GM23338 (cell line): ENCODE data around the gene DOCK1. TPM values are rescaled to one million over a fixed set of nuclear protein-coding genes. Genes with fewer than 3 reads are reported as not detected.

Experiments
- ATAC-seq: fragments of 200-7000 bp; cut with Tn5 transposase; 3 replicates; pipeline ENCODE4 v1.9.1; 2020
- DNase-seq: peaks from one replicate; pipeline ENCODE4 v3.0.0-alpha.2; 2015; ENCODE audit warnings: low spot score
- H2AFZ ChIP-seq: fragments of 200-600 bp; sonication (generic); 2 replicates; pipeline ENCODE4 v1.8.0; 2016; ENCODE audit warnings: antibody characterized with exemption, mild to moderate bottlenecking, moderate library complexity
- H3F3A ChIP-seq: fragments of 200-600 bp; sonication (generic); replicated peaks from 2 replicates; pipeline ENCODE4 v1.8.0; 2017; ENCODE audit warnings: antibody characterized with exemption, mixed run types, low read depth
- H3K27ac ChIP-seq: fragments of 200-600 bp; sonication (generic); 2 replicates; pipeline ENCODE4 v1.6.1; 2016; ENCODE audit warnings: low read depth
- H3K27me3 ChIP-seq: fragments of 200-600 bp; sonication (generic); 2 replicates; pipeline ENCODE4 v1.8.0; 2016; ENCODE audit warnings: mild to moderate bottlenecking, mixed run types, moderate library complexity; ENCODE audit not compliant: insufficient read depth
- H3K36me3 ChIP-seq: fragments of 200-600 bp; sonication (generic); 2 replicates; pipeline ENCODE4 v1.8.0; 2016; ENCODE audit warnings: mild to moderate bottlenecking; ENCODE audit not compliant: insufficient read depth
- H3K4me1 ChIP-seq: fragments of 200-600 bp; sonication (generic); 2 replicates; pipeline ENCODE4 v1.8.0; 2016; ENCODE audit warnings: mild to moderate bottlenecking, moderate library complexity; ENCODE audit not compliant: insufficient read depth
- H3K4me2 ChIP-seq: fragments of 200-600 bp; sonication (generic); 2 replicates; pipeline ENCODE4 v1.7.1; 2017; ENCODE audit warnings: mixed run types
- H3K4me3 ChIP-seq: fragments of 200-600 bp; sonication (generic); 2 replicates; pipeline ENCODE4 v1.6.1; 2016; ENCODE audit warnings: mixed run types
- H3K79me2 ChIP-seq: fragments of 200-600 bp; sonication (generic); replicated peaks from 2 replicates; pipeline ENCODE4 v1.8.0; 2017; ENCODE audit warnings: mild to moderate bottlenecking; ENCODE audit not compliant: insufficient read depth
- H3K9me2 ChIP-seq: fragments of 200-600 bp; sonication (generic); 2 replicates; pipeline ENCODE4 v1.8.0; 2017; ENCODE audit not compliant: insufficient read depth
- H4K20me1 ChIP-seq: fragments of 200-600 bp; sonication (generic); replicated peaks from 2 replicates; pipeline ENCODE4 v1.8.0; 2017; ENCODE audit warnings: mild to moderate bottlenecking; ENCODE audit not compliant: insufficient read depth
- H3K27ac Mint-ChIP-seq: 2 replicates; pipeline ENCODE4 v1.8.0; 2020; ENCODE audit warnings: inconsistent platforms, mild to moderate bottlenecking, moderate library complexity, mixed read lengths
- H3K27me3 Mint-ChIP-seq: 3 replicates; pipeline ENCODE4 v1.8.0; 2022; ENCODE audit warnings: low read depth, mild to moderate bottlenecking, moderate library complexity, mixed read lengths, inconsistent platforms; ENCODE audit not compliant: insufficient read depth, poor library complexity
- H3K36me3 Mint-ChIP-seq: 3 replicates; pipeline ENCODE4 v1.8.0; 2021; ENCODE audit warnings: low read depth, mild to moderate bottlenecking, inconsistent platforms, moderate library complexity, mixed read lengths
- H3K4me1 Mint-ChIP-seq: 3 replicates; pipeline ENCODE4 v1.8.0; 2020; ENCODE audit warnings: mild to moderate bottlenecking, inconsistent platforms, mixed read lengths
- H3K4me3 Mint-ChIP-seq: 3 replicates; pipeline ENCODE4 v1.8.0; 2021; ENCODE audit warnings: moderate library complexity, mild to moderate bottlenecking, inconsistent platforms, mixed read lengths
- H3K9me3 Mint-ChIP-seq: 3 replicates; pipeline ENCODE4 v1.8.0; 2020; ENCODE audit warnings: moderate library complexity, mild to moderate bottlenecking, inconsistent platforms, mixed read lengths
- CREB1 ChIP-seq: fragments of 250-450 bp; sonication (Bioruptor Pico); IDR thresholded peaks from 2 replicates; pipeline ENCODE4 v1.5.0; 2020; ENCODE audit warnings: low read depth, mild to moderate bottlenecking, moderate library complexity
- NANOG ChIP-seq: IDR thresholded peaks from 2 replicates; pipeline ENCODE4 v1.6.1; 2016; ENCODE audit warnings: antibody characterized with exemption, borderline replicate concordance
- REST ChIP-seq: IDR thresholded peaks from one replicate; pipeline ENCODE4 v1.6.1; 2018; ENCODE audit warnings: antibody characterized with exemption; ENCODE audit not compliant: unreplicated experiment
- ZNF462 ChIP-seq: fragments of 250-450 bp; sonication (Bioruptor Pico); IDR thresholded peaks from 2 replicates; pipeline ENCODE4 v1.5.0; 2020; ENCODE audit warnings: mild to moderate bottlenecking, moderate library complexity
- polyA plus RNA-seq: library from polyadenylated mRNA; unstranded; fragments of >200 nt; fragmentation: Nextera tagmentation; extraction: Ambion mirVana; gene quantifications from 2 replicates; pipeline ENCODE4 v1.2.1, GENCODE V29; 2016
- total RNA-seq: library from RNA; depleted of rRNA; stranded (reverse); fragments of >200 nt; shearing (Covaris generic); gene quantifications from 2 replicates; pipeline ENCODE4 v1.2.3, GENCODE V29; 2014
- TF ChIP-seq, protein P1 (sequence below), 2 experiments: fragments of 200-600 bp in 1 of 2; sonication (generic) in 1 of 2; conservative IDR thresholded peaks; 2 replicates each; pipeline versions ENCODE4 v1.5.1 to v1.6.1; 2016 to 2017; ENCODE audit warnings: antibody characterized with exemption in 2 of 2, low read depth in 2 of 2, mild to moderate bottlenecking in 2 of 2, moderate library complexity in 1 of 2

Gene DOCK1
- total and polyA plus RNA-seq, 2 experiments from 2014 or later = 13.2 to 55.3 TPM

- H3K4me1 Mint-ChIP-seq = peaks cover 67% of the 10 kb centered on the region
- peaks cover 31% of the 10 kb centered on the region for H3K4me1 ChIP-seq
- no peaks in the 10 kb centered on the region for H3F3A ChIP-seq
- H3K4me3 ChIP-seq = no peak overlapping the region
- H3K4me2 ChIP-seq = no peak overlapping the region
- ATAC-seq (no peak), DNase-seq (no peak)
- H2AFZ ChIP-seq = no peak overlapping the region
- H3K9me3 Mint-ChIP-seq = no peaks in the 10 kb centered on the region
- H3K36me3 Mint-ChIP-seq = peaks cover 2% of the 10 kb centered on the region; the same call in 1 of the 3 replicates
- no peak overlapping the region for H3K4me3 Mint-ChIP-seq
- no peaks in the 10 kb centered on the region for H3K36me3 ChIP-seq
- no peaks in the 10 kb centered on the region; the same call in 1 of the 2 replicates for H4K20me1 ChIP-seq
- no peaks in the 10 kb centered on the region for H3K79me2 ChIP-seq
- H3K9me2 ChIP-seq = no peaks in the 10 kb centered on the region
- H3K27ac Mint-ChIP-seq = no peak overlapping the region
- no peaks in the 10 kb centered on the region for H3K27me3 ChIP-seq
- no peaks in the 10 kb centered on the region for H3K27me3 Mint-ChIP-seq
- no peak for TF ChIP-seq CREB1 (CRISPR knock-in tag)
- TF ChIP-seq, protein P1, sequence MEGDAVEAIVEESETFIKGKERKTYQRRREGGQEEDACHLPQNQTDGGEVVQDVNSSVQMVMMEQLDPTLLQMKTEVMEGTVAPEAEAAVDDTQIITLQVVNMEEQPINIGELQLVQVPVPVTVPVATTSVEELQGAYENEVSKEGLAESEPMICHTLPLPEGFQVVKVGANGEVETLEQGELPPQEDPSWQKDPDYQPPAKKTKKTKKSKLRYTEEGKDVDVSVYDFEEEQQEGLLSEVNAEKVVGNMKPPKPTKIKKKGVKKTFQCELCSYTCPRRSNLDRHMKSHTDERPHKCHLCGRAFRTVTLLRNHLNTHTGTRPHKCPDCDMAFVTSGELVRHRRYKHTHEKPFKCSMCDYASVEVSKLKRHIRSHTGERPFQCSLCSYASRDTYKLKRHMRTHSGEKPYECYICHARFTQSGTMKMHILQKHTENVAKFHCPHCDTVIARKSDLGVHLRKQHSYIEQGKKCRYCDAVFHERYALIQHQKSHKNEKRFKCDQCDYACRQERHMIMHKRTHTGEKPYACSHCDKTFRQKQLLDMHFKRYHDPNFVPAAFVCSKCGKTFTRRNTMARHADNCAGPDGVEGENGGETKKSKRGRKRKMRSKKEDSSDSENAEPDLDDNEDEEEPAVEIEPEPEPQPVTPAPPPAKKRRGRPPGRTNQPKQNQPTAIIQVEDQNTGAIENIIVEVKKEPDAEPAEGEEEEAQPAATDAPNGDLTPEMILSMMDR (conservative IDR thresholded peaks at IDR 0.05; ENCODE audit: low read depth in 2 of 2) = no peak
- no peak overlapping the region for H3K27ac ChIP-seq
Measured at GRCh38 chr10:127148933-127149220, 243.6 kb downstream of the DOCK1 start.

- ATAC-seq = peak; percentile 64
- Histone ChIP-seq H3K27ac (peak overlapping the region; percentile 16; the same call in 1 of the 2 replicates), H3K4me3 (no peak overlapping the region), H4K20me1 (no peaks in the 10 kb centered on the region; the same call in 1 of the 2 replicates), H3K4me1 (peaks cover 31% of the 10 kb centered on the region), H3K79me2 (no peaks in the 10 kb centered on the region), H3K4me2 (peak overlapping the region; percentile 13; the same call in 1 of the 2 replicates), H3K27me3 (no peaks in the 10 kb centered on the region), H3F3A (no peaks in the 10 kb centered on the region), H3K9me2 (no peaks in the 10 kb centered on the region), H3K36me3 (no peaks in the 10 kb centered on the region), H2AFZ (no peak overlapping the region)
- no peaks in the 10 kb centered on the region for H3K36me3 Mint-ChIP-seq
- peaks cover 67% of the 10 kb centered on the region for H3K4me1 Mint-ChIP-seq
- H3K9me3 Mint-ChIP-seq = no peaks in the 10 kb centered on the region
- DNase-seq = peak; percentile 78
- H3K27ac Mint-ChIP-seq = no peak overlapping the region
- no peak overlapping the region for H3K4me3 Mint-ChIP-seq
- no peaks in the 10 kb centered on the region for H3K27me3 Mint-ChIP-seq
- no peak for TF ChIP-seq ZNF462 (CRISPR knock-in tag)
- no peak for TF ChIP-seq REST
- TF ChIP-seq NANOG = no peak
- TF ChIP-seq, protein P1 (conservative IDR thresholded peaks at IDR 0.05; ENCODE audit: low read depth in 2 of 2) = no peak
Measured at GRCh38 chr10:127149501-127150081, 244.4 kb downstream of the DOCK1 start.
